Right cardiac atrium (tissue), 5 donors: Measurements from ENCODE around the gene DLL3. TPM values are rescaled to one million over a fixed set of nuclear protein-coding genes. Genes with fewer than 3 reads are reported as not detected.

Source experiments
- ATAC-seq, 2 donors: fragments of 200-7000 bp; cut with Tn5 transposase; one replicate each; pipeline versions ENCODE4 v1.8.0 to v1.9.1; 2020; ENCODE audit warnings: moderate library complexity in 2 of 2, mild to moderate bottlenecking in 1 of 2
- DNase-seq, 3 donors: peaks; one replicate each; pipeline ENCODE4 v3.0.0-alpha.2; 2020
- H3K27ac ChIP-seq: one replicate; pipeline ENCODE4 v1.5.1; 2013; ENCODE audit warnings: mild to moderate bottlenecking, low read length, control low read depth, moderate library complexity
- H3K27me3 ChIP-seq: one replicate; pipeline ENCODE4 v1.6.1; 2013; ENCODE audit not compliant: control insufficient read depth, insufficient read depth
- H3K4me1 ChIP-seq: one replicate; pipeline ENCODE4 v1.6.1; 2013; ENCODE audit warnings: low read length; ENCODE audit not compliant: control insufficient read depth, insufficient read depth
- H3K4me3 ChIP-seq: one replicate; pipeline ENCODE4 v1.5.1; 2013; ENCODE audit warnings: low read length, control low read depth
- H3K9me3 ChIP-seq: one replicate; pipeline ENCODE4 v1.6.1; 2013; ENCODE audit warnings: low read length; ENCODE audit not compliant: control insufficient read depth
- WGBS: extraction: QIAGEN DNeasy Blood & Tissue Kit; methylation state at CpG from one replicate; pipeline ENCODE4 v1.1.7; 2013; 5-methylcytosine and 5-hydroxymethylcytosine counted together
- intact Hi-C, 4 donors: fragments of 100-400 bp; cut with DNase I; formaldehyde crosslinking; loops; one replicate each; pipeline versions ENCODE4 v1.11.0 to v1.14.0; 2022 to 2023
- polyA plus RNA-seq: library from polyadenylated mRNA; stranded (reverse); fragments of 200-250 nt; gene quantifications from one replicate; pipeline ENCODE4 v1.2.3, GENCODE V29; 2013
- total RNA-seq, 4 donors: library from RNA; stranded (reverse); fragmentation: NEBNext Ultra II Directional; extraction: Animal tissue kit (Norgen Biotek cat#: 25700); gene quantifications; one replicate each; pipeline ENCODE4 v1.2.1, GENCODE V29; 2021
- donor health status: healthy with polysubstance abuse.
- donor health status: DM: no; HTN: yes; CAD: no.
- donor health status: DM: no; HTN: no; CAD: no.
- donor health status: DM: no; HTN: yes; CAD: no; lungs with severe emphysema.
- donor health status: DM: yes; HTN: yes; CAD: no.

DLL3 gene
- total and polyA plus RNA-seq, 5 donors: 0.07 TPM; not detected in 4

DNA sequence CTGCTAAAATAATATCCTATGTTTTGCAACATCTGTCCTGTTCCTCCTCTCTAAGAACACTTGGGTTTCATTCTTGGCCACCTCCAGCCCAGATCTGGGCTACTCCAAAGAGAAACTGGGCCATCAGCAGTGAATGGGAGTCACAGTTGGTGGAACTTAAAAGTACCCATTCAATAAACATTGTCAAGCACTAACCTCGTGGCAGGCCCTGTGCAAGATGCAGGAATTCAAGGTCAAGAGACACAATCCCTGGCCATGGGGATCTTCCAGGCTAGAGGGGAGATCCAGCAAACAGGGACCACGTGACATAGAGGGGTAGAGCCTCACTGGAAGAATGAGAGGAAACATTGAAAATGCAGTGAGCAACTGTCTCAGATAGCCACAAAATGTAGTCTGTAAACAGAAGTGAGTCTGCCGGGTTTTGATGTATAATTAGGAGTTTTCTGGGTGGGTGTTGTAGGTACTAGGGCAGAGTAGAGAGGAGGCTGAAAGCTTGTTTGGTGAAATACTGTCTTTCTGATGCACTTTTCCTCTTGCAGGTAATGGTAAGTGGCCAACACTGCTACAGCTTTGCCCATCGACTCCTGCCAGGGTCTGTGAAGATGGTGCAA is 56.1 kb downstream of the DLL3 start:
- H3K4me3 ChIP-seq: no peak overlapping the region
- intact Hi-C loops: loop anchor here in 3 of 4 donors (5.0 kb wide), 1 partner anchor 117 kb away; no protein-coding TSS in a partner anchor
- WGBS: 66% methylated on average over 4 of the region's 4 CpGs
- H3K9me3 ChIP-seq: no peaks in the 10 kb centered on the region
- H3K27ac ChIP-seq: no peak overlapping the region
- no peaks in the 10 kb centered on the region for H3K27me3 ChIP-seq
- no peaks in the 10 kb centered on the region for H3K4me1 ChIP-seq
- ATAC-seq (no peak), DNase-seq (no peak)

DNA sequence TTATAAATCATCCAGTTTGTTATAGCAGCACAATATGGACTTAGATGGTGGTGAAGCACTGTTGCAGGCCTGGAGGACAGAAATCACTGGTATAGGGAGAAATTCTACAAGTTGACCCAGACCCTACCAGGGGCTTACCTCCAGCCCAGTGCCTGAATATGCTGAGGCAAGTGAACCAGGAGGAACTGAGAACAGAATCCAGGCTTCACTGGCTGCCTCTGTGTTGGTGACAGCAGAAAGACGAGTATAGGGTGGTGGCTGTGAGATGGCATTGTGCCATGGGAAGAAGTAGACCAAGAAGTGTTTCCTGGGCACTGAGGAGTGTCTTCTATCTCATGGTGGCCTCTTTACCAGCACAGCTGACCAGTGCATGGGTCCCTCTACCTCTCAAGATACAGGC is 57.1 kb downstream of the DLL3 start:
- Histone ChIP-seq H3K4me3 (no peak overlapping the region), H3K27ac (no peak overlapping the region), H3K4me1 (no peaks in the 10 kb centered on the region), H3K9me3 (no peaks in the 10 kb centered on the region), H3K27me3 (no peaks in the 10 kb centered on the region)
- WGBS: 30% methylated on average over 1 of the region's 1 CpG
- intact Hi-C loops: loop anchor here in 1 of 4 donors (5.0 kb wide), 1 partner anchor 116 kb away; no protein-coding TSS in a partner anchor
- ATAC-seq: no peak
- no peak for DNase-seq

Other genes starting within 250 kb of the DLL3 start
- not detected for gene IFNL2, start 230.6 kb upstream of the DLL3 start, total RNA-seq
- gene IFNL2, start 230.6 kb upstream of the DLL3 start, polyA plus RNA-seq: not detected
- gene IFNL1, start 202.5 kb upstream of the DLL3 start, total RNA-seq: not detected
- gene IFNL1, start 202.5 kb upstream of the DLL3 start, polyA plus RNA-seq: not detected
- gene LRFN1, start 178.1 kb upstream of the DLL3 start, total RNA-seq: under 1 TPM; 0.33 to 0.96 (median 0.86) TPM
- gene LRFN1, start 178.1 kb upstream of the DLL3 start, polyA plus RNA-seq: 0.63 TPM
- gene GMFG, start 162.9 kb upstream of the DLL3 start, total RNA-seq: 10 to 100 TPM; 14.4 to 20.4 (median 17.9) TPM
- gene GMFG, start 162.9 kb upstream of the DLL3 start, polyA plus RNA-seq: 20.2 TPM
- gene SAMD4B, start 156.5 kb upstream of the DLL3 start, total RNA-seq: 10 to 100 TPM; 43.2 to 85.3 (median 55.1) TPM
- 71.5 TPM for gene SAMD4B, start 156.5 kb upstream of the DLL3 start, polyA plus RNA-seq
- gene PAF1, start 107.8 kb upstream of the DLL3 start, total RNA-seq: 10 to 100 TPM; 41.0 to 42.8 (median 41.3) TPM
- gene PAF1, start 107.8 kb upstream of the DLL3 start, polyA plus RNA-seq: 43.5 TPM
- gene MED29, start 107.6 kb upstream of the DLL3 start, total RNA-seq: 10 to 100 TPM; 25.1 to 31.8 (median 27.0) TPM
- 38.3 TPM for gene MED29, start 107.6 kb upstream of the DLL3 start, polyA plus RNA-seq
- gene ZFP36, start 92.1 kb upstream of the DLL3 start, total RNA-seq: 100 to 1,000 TPM in 1 of 4 donors, 10 to 100 TPM in 3; 38.1 to 157 (median 56.4) TPM
- 203 TPM for gene ZFP36, start 92.1 kb upstream of the DLL3 start, polyA plus RNA-seq
- gene PLEKHG2, start 86.3 kb upstream of the DLL3 start, total RNA-seq: 10 to 100 TPM; 13.1 to 29.5 (median 20.1) TPM
- gene PLEKHG2, start 86.3 kb upstream of the DLL3 start, polyA plus RNA-seq: 11.3 TPM
- gene RPS16, start 63.0 kb upstream of the DLL3 start, total RNA-seq: 1,000 to 10,000 TPM; 1,282 to 1,746 (median 1,468) TPM
- gene RPS16, start 63.0 kb upstream of the DLL3 start, polyA plus RNA-seq: 1,560 TPM
- gene SUPT5H, start 53.4 kb upstream of the DLL3 start, total RNA-seq: 10 to 100 TPM; 74.8 to 85.1 (median 80.1) TPM
- 68.8 TPM for gene SUPT5H, start 53.4 kb upstream of the DLL3 start, polyA plus RNA-seq
- gene TIMM50, start 18.1 kb upstream of the DLL3 start, total RNA-seq: 10 to 100 TPM; 54.1 to 69.9 (median 61.4) TPM
- gene TIMM50, start 18.1 kb upstream of the DLL3 start, polyA plus RNA-seq: 73.7 TPM
- gene SELENOV, start 16.2 kb downstream of the DLL3 start, total RNA-seq: not detected
- gene SELENOV, start 16.2 kb downstream of the DLL3 start, polyA plus RNA-seq: not detected
- 1 to 10 TPM; 2.3 to 4.3 (median 3.3) TPM for gene EID2B, start 33.9 kb downstream of the DLL3 start, total RNA-seq
- 2.8 TPM for gene EID2B, start 33.9 kb downstream of the DLL3 start, polyA plus RNA-seq
- 10 to 100 TPM; 12.3 to 15.0 (median 13.5) TPM for gene EID2, start 41.2 kb downstream of the DLL3 start, total RNA-seq
- 14.3 TPM for gene EID2, start 41.2 kb downstream of the DLL3 start, polyA plus RNA-seq
- not detected for gene LGALS13, start 103.6 kb downstream of the DLL3 start, total RNA-seq
- gene LGALS13, start 103.6 kb downstream of the DLL3 start, polyA plus RNA-seq: not detected
- not detected for gene LGALS16, start 157.0 kb downstream of the DLL3 start, total RNA-seq
- not detected for gene LGALS16, start 157.0 kb downstream of the DLL3 start, polyA plus RNA-seq
- gene LGALS14, start 205.5 kb downstream of the DLL3 start, total RNA-seq: not detected
- not detected for gene LGALS14, start 205.5 kb downstream of the DLL3 start, polyA plus RNA-seq
- not detected for gene CLC, start 239.1 kb downstream of the DLL3 start, total RNA-seq
- not detected for gene CLC, start 239.1 kb downstream of the DLL3 start, polyA plus RNA-seq